ENCODE measurements around the gene TRIM2. TPM values are rescaled to one million over a fixed set of nuclear protein-coding genes. Genes with fewer than 3 reads are reported as not detected.

The TRIM2 gene
- total RNA-seq, 2 experiments from 2014 or later: 1.9 to 3.4 TPM

DNA sequence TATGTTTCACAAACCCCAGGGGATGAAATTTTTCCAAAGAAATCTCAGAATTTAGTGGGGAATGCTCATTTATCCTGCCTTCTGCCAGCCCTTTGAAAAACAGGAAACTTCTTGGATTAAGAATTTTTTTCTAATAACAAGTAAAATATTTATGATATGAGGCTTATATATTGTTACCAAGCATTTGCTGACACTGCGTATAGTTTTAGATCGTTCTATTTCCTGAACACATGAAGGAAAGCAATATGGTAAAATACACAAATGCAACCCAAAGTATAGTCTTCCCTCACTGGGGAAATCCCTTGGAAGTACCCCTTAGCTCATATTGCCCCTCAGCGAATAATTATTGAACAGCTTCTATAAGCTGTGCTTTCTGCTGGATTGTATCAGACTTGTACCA is 85.9 kb downstream of the TRIM2 start:
- Histone ChIP-seq H3K36me3 (ENCODE audit: insufficient read depth, low read length) (no peaks in the 10 kb centered on the region), H3K4me3 (ENCODE audit: low read length) (no peak overlapping the region), H3K4me1 (ENCODE audit: insufficient read depth, low read length) (no peaks in the 10 kb centered on the region), H3K27me3 (ENCODE audit: control insufficient read depth in 1 of 2, insufficient read depth in 2 of 2, low read length in 2 of 2) (no peaks in the 10 kb centered on the region), H3K27ac (ENCODE audit: low read depth in 1 of 2, low read length in 2 of 2) (no peak overlapping the region), H3K9me3 (ENCODE audit: control insufficient read depth in 1 of 2, insufficient read depth in 1 of 2, low read length in 2 of 2) (no peaks in the 10 kb centered on the region)
- Mint-ChIP-seq H3K27ac (no peak overlapping the region), H3K4me3 (no peak overlapping the region), H3K36me3 (ENCODE audit: low read depth) (peaks cover 5% of the 10 kb centered on the region), H3K9me3 (no peaks in the 10 kb centered on the region), H3K4me1 (ENCODE audit: low read depth) (no peaks in the 10 kb centered on the region), H3K27me3 (no peaks in the 10 kb centered on the region)
- no peak for ATAC-seq (ENCODE audit: poor library complexity)
- CTCF ChIA-PET: no interaction called here
- no peak for DNase-seq
- TF ChIP-seq, protein P1, sequence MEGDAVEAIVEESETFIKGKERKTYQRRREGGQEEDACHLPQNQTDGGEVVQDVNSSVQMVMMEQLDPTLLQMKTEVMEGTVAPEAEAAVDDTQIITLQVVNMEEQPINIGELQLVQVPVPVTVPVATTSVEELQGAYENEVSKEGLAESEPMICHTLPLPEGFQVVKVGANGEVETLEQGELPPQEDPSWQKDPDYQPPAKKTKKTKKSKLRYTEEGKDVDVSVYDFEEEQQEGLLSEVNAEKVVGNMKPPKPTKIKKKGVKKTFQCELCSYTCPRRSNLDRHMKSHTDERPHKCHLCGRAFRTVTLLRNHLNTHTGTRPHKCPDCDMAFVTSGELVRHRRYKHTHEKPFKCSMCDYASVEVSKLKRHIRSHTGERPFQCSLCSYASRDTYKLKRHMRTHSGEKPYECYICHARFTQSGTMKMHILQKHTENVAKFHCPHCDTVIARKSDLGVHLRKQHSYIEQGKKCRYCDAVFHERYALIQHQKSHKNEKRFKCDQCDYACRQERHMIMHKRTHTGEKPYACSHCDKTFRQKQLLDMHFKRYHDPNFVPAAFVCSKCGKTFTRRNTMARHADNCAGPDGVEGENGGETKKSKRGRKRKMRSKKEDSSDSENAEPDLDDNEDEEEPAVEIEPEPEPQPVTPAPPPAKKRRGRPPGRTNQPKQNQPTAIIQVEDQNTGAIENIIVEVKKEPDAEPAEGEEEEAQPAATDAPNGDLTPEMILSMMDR (IDR thresholded peaks at IDR 0.05): no peak
- POLR2A ChIA-PET: no interaction called here
- intact Hi-C loops (cut with DNase I, micrococcal nuclease): no loop called here

DNA sequence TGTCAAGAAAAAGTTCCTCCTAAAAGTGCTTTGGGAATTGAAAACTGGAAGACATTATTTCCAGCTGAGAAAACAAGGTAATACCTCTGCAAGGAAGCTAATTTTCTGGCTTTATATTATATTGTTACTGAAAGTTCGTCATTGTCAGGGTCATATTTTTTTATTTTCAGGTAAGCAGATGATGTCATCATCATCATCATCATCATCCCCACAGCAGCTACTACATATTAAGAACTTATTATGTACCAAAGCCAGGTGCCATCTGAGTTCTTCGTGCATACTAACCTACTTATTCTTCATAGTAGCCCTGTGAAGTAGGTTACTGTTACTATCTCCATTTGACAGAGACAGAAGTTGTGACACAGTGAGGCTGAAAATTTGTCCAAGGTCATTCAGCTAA is 87.3 kb downstream of the TRIM2 start:
- POLR2A ChIA-PET: interaction anchor here (0.6 kb wide), 1 partner anchor 11 kb away, joined by 3 read pairs; no protein-coding TSS in a partner anchor
- no peak for DNase-seq
- no peak for ATAC-seq (ENCODE audit: poor library complexity)
- intact Hi-C loops (cut with DNase I, micrococcal nuclease): no loop called here
- Histone ChIP-seq H3K27me3 (ENCODE audit: control insufficient read depth in 1 of 2, insufficient read depth in 2 of 2, low read length in 2 of 2) (no peaks in the 10 kb centered on the region), H3K36me3 (ENCODE audit: insufficient read depth, low read length) (no peaks in the 10 kb centered on the region), H3K27ac (ENCODE audit: low read depth in 1 of 2, low read length in 2 of 2) (no peak overlapping the region), H3K4me1 (ENCODE audit: insufficient read depth, low read length) (no peaks in the 10 kb centered on the region), H3K4me3 (ENCODE audit: low read length) (no peak overlapping the region), H3K9me3 (ENCODE audit: control insufficient read depth in 1 of 2, insufficient read depth in 1 of 2, low read length in 2 of 2) (no peaks in the 10 kb centered on the region)
- H3K9me3 Mint-ChIP-seq: no peaks in the 10 kb centered on the region
- no peaks in the 10 kb centered on the region for H3K4me1 Mint-ChIP-seq (ENCODE audit: low read depth)
- H3K27me3 Mint-ChIP-seq: no peaks in the 10 kb centered on the region
- TF ChIP-seq, protein P1 (IDR thresholded peaks at IDR 0.05): no peak
- peaks cover 7% of the 10 kb centered on the region for H3K36me3 Mint-ChIP-seq (ENCODE audit: low read depth)
- no peak overlapping the region for H3K4me3 Mint-ChIP-seq
- H3K27ac Mint-ChIP-seq: no peak overlapping the region
- CTCF ChIA-PET: no interaction called here

DNA sequence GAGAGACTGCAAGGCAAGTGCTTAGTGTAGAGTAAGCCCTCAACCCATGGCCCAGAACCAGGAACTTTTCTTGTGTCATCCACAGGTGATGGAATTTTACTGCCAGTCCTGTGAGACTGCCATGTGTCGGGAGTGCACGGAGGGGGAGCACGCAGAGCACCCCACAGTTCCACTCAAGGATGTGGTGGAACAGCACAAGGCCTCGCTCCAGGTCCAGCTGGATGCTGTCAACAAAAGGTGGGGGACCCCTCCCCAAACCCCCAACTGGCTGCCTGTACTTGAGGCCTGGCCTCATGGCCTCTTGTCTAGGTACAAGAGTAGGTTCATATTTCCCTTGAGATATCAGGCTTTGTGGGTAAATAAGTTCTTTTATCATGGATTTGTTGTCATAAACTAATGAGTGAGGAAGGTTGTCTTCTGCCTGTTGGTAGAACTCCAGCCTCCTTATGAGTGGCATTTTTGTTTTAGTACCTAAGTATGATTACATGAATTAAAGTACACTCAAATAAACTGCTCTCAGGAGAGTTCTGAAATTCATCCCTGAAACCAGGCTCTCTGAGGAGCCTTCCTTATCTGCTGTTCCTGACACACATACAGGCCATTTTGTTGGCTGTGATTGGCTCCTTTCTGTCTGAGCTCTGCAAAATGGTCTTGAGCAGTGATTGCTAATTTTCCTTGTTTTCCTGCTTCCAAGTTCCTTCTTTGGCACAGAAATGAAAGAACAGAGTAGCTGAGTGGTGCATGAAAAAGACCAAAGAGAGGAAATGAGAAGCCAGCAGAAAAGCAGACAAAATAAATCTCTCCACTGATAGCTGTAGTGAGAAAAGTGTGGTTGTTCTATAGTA is 88.9 kb downstream of the TRIM2 start:
- CTCF ChIA-PET: no interaction called here
- Mint-ChIP-seq H3K36me3 (ENCODE audit: low read depth) (peaks cover 12% of the 10 kb centered on the region), H3K9me3 (no peaks in the 10 kb centered on the region), H3K4me3 (no peak overlapping the region), H3K27ac (no peak overlapping the region), H3K4me1 (ENCODE audit: low read depth) (no peaks in the 10 kb centered on the region), H3K27me3 (no peaks in the 10 kb centered on the region)
- DNase-seq: no peak
- H3K27me3 ChIP-seq (ENCODE audit: control insufficient read depth in 1 of 2, insufficient read depth in 2 of 2, low read length in 2 of 2): no peaks in the 10 kb centered on the region
- intact Hi-C loops (cut with DNase I, micrococcal nuclease): no loop called here
- H3K4me3 ChIP-seq (ENCODE audit: low read length): no peak overlapping the region
- POLR2A ChIA-PET: interaction anchor here (1.2 kb wide), 1 partner anchor 44 kb away, joined by 3 read pairs; no protein-coding TSS in a partner anchor
- H3K4me1 ChIP-seq (ENCODE audit: insufficient read depth, low read length): no peaks in the 10 kb centered on the region
- TF ChIP-seq, protein P1 (IDR thresholded peaks at IDR 0.05): no peak
- H3K36me3 ChIP-seq (ENCODE audit: insufficient read depth, low read length): no peaks in the 10 kb centered on the region
- ATAC-seq (ENCODE audit: poor library complexity): no peak
- H3K9me3 ChIP-seq (ENCODE audit: control insufficient read depth in 1 of 2, insufficient read depth in 1 of 2, low read length in 2 of 2): no peaks in the 10 kb centered on the region
- H3K27ac ChIP-seq (ENCODE audit: low read depth in 1 of 2, low read length in 2 of 2): no peak overlapping the region
